Activated CD4-positive, alpha-beta T cell treated with anti-CD3 and anti-CD28 coated beads, Interleukin-2, amount 10 ng/mL, durations not matched to agents 24 days and 14 days (primary cell): ENCODE data around the gene RTF1. TPM values are rescaled to one million over a fixed set of nuclear protein-coding genes. Genes with fewer than 3 reads are reported as not detected.
A peak's percentile ranks its signal among the peaks of the same experiment; 100 is the strongest.
"Not testable (repeated sequence)": the region's sequence is repeated elsewhere in the genome, so short reads cannot be mapped to it uniquely, and the experiment has no call there.

ENCODE experiments used
- DNase-seq: peaks from one replicate; pipeline ENCODE4 v3.0.0; 2022
- H3K27ac Mint-ChIP-seq: one replicate; pipeline ENCODE4 v1.8.0; 2022; ENCODE audit warnings: mild to moderate bottlenecking, mixed read lengths
- H3K27me3 Mint-ChIP-seq: one replicate; pipeline ENCODE4 v1.8.0; 2022; ENCODE audit warnings: mixed read lengths
- H3K36me3 Mint-ChIP-seq: one replicate; pipeline ENCODE4 v1.8.0; 2022; ENCODE audit warnings: low read depth, mild to moderate bottlenecking, mixed read lengths
- H3K4me1 Mint-ChIP-seq: one replicate; pipeline ENCODE4 v1.8.0; 2021; ENCODE audit warnings: mixed read lengths
- H3K4me3 Mint-ChIP-seq: one replicate; pipeline ENCODE4 v1.8.0; 2022; ENCODE audit warnings: mild to moderate bottlenecking, moderate library complexity, mixed read lengths
- H3K9me3 Mint-ChIP-seq: one replicate; pipeline ENCODE4 v1.8.0; 2021; ENCODE audit warnings: mixed read lengths
- intact Hi-C: fragments of 100-400 bp; cut with micrococcal nuclease; formaldehyde crosslinking; loops from one replicate; pipeline ENCODE4 v1.15.1; 2023
- total RNA-seq: library from RNA; stranded (reverse); gene quantifications from 2 replicates; pipeline ENCODE4 v1.2.3, GENCODE V29; 2022

Gene RTF1
- 36.6 and 38.1 TPM in 2 replicates for total RNA-seq

DNA sequence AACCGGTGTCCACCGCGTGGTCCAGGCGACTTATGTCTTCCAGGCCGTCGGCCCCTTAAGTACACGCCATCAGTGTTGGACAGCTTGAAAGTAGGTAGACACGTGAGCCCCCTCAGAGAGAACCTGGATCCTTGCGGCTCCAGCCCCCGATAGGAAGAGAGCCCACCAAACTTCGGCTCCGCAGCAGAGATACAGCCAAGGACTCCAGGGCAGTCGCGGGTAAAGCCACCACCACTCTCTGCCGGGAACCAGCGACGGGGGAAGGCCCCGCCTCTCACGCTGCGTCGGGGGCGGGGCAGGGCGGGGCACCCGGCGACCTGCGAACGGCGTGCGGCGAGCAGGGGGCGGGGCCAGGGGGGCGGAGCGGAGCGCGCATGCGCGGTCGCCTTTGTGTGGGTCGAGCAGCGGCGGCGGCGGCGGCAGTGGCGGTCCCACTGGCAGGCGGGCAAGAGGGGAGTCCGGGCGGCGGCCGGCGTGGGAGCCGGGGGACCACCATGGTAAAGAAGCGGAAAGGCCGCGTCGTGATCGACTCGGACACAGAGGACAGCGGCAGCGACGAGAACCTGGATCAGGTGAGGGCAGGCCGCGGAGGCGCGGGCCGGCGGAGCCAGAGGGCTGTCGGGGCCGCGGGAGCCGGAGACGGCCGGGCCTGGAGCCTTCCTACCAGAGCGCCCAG, at the start of gene RTF1:
RTF1 (plus strand) TSS at position 354 of the 676 bp plus-strand sequence; CDS start at position 375, 21 bp downstream.
- intact Hi-C loops: loop anchor here (1.0 to 2.0 kb wide), 3 partner anchors 14 to 186 kb away; partner anchors contain the start of genes CHP1, NDUFAF1, NUSAP1 and OIP5
- Mint-ChIP-seq H3K36me3 (peaks cover 13% of the 10 kb centered on the region), H3K4me1 (peaks cover 37% of the 10 kb centered on the region), H3K4me3 (peak within 1 kb of the TSS; percentile 100), H3K9me3 (no peaks in the 10 kb centered on the region), H3K27ac (peak within 1 kb of the TSS; percentile 97), H3K27me3 (no peaks in the 10 kb centered on the region)
- DNase-seq: peak; percentile 100

DNA sequence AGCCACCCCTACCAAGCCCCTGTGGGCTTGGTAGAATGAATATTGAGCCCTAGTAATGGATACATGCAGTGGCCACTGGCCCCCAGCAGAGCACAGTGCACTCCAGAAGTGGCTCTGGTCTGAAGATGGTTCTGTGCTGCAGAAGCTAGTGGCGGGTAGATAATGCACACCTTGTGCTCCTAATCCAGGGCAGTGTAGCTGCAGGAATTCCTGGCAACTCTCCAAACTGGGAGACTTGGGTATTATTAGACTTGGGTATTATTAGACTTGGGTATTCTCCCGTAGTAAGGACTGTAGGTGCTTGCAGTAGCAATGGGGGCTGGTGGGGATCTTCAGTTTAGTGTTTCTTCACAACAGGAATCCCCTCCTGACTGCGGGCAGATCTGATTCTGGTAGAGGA, 49.5 kb upstream of the RTF1 start:
- Mint-ChIP-seq H3K4me1 (peaks cover 3% of the 10 kb centered on the region), H3K27me3 (no peaks in the 10 kb centered on the region), H3K9me3 (no peaks in the 10 kb centered on the region), H3K36me3 (peaks cover 59% of the 10 kb centered on the region), H3K4me3 (no peak overlapping the region), H3K27ac (no peak overlapping the region)
- intact Hi-C loops: no loop called here
- no peak for DNase-seq

DNA sequence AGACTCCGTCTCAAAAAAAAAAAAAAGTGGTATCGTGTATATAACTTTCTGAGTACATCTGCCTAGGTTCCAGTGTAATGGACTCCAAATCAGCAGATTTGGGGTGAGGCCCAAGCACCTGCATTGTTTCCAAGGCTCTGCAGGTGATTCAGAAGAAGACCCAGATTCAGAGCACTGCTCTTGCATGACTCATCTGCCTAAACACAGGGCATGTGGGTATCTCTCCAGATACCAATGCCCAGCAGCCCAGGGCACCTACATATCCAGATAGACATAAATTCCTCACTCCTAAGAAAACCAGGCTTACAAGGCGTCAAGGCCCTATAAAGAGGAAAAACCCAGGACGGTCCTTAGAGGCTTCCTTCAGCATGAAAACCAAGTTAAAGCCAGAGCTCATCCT, 38.9 kb upstream of the RTF1 start:
- intact Hi-C loops: no loop called here
- peaks cover 2% of the 10 kb centered on the region for H3K4me1 Mint-ChIP-seq

DNA sequence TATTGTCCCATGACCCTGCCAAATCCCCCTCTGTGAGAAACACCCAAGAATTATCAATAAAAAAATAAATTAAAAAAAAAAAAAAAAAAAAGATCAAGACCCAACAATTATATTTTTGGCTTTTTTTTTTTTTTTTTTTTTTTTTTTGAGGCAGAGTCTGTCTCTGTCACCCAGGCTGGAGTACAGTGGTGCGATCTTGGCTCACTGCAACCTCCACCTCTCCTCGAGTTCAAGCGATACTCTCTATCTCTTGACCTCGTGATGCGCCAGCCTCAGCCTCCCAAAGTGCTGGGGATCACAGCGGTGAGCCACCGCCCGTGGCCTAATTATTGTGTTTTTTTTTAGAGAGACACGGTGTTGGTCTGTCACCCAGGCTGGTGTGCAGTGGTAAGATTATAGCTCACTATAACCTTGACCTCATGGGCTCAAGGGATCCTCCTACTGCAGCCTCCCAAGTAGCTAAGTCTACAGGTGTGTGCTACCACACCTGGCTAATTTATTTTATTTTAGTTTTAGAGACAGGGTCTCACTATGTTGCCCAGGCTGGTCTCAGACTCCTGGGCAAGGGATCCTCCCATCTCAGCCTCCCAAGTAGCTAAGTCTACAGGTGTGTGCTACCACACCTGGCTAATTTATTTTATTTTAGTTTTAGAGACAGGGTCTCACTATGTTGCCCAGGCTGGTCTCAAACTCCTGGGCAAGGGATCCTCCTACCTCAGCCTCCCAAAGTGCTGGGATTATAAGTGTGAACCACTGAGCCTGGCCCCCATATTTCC, 32.7 kb upstream of the RTF1 start:
- intact Hi-C loops, H3K4me1 Mint-ChIP-seq: not testable (repeated sequence)
- peaks cover 38% of the 10 kb centered on the region for H3K36me3 Mint-ChIP-seq

More for the DNA sequence above, 38.9 kb upstream of the RTF1 start:
- Mint-ChIP-seq H3K27me3 (no peaks in the 10 kb centered on the region), H3K9me3 (no peaks in the 10 kb centered on the region), H3K4me3 (no peak overlapping the region), H3K36me3 (peaks cover 51% of the 10 kb centered on the region), H3K27ac (peak overlapping the region; percentile 42)
- DNase-seq: no peak

DNA sequence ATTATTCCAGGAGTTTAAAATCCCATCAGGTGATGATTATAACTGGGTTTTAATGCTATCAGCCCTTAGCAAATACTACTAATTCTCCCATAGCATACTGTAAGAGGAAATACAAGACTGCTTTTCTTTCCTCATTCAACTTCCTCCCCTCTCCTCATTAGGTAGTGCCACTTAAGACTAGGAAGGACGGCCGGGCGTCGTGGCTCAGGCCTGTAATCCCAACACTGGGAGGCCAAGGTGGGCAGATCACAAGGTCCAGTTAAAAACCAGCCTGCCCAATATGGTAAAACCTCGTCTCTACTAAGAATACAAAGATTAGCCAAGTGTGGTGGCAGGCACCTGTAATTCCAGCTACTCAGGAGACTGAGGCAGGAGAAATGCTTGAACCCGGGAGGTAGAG, 29.2 kb upstream of the RTF1 start:
- H3K27me3 Mint-ChIP-seq: no peaks in the 10 kb centered on the region
- DNase-seq: no peak
- intact Hi-C loops: no loop called here
- no peak overlapping the region for H3K4me3 Mint-ChIP-seq
- H3K36me3 Mint-ChIP-seq: peaks cover 24% of the 10 kb centered on the region
- H3K9me3 Mint-ChIP-seq: no peaks in the 10 kb centered on the region
- H3K4me1 Mint-ChIP-seq: peaks cover 5% of the 10 kb centered on the region
- no peak overlapping the region for H3K27ac Mint-ChIP-seq

More for the DNA sequence above, 32.7 kb upstream of the RTF1 start:
- not testable (repeated sequence) for H3K27ac Mint-ChIP-seq, H3K4me3 Mint-ChIP-seq, DNase-seq, H3K9me3 Mint-ChIP-seq, H3K27me3 Mint-ChIP-seq

DNA sequence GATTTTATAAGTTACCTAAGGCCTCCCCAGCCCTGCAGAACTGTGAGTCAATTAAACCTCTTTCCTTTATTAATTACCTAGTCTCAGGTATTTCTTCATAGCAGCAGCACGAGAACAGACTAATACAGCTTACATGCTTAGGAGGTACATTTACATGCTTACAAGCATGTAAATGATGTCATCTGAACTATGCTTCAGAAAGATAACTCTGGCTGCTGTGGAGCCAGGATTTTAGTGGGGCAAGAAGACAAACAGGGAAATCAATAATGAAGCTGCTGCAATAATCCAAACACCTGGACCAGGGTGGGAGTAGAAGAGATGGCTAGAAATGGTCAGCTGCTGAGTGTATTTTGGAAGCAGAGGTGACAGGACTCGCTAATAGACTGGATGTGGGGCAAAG, 24.2 kb upstream of the RTF1 start:
- H3K36me3 Mint-ChIP-seq: peaks cover 34% of the 10 kb centered on the region
- peaks cover 19% of the 10 kb centered on the region for H3K4me1 Mint-ChIP-seq
- intact Hi-C loops: no loop called here
- no peak for DNase-seq
- H3K4me3 Mint-ChIP-seq: no peak overlapping the region
- H3K9me3 Mint-ChIP-seq: no peaks in the 10 kb centered on the region
- H3K27ac Mint-ChIP-seq: no peak overlapping the region
- no peaks in the 10 kb centered on the region for H3K27me3 Mint-ChIP-seq

DNA sequence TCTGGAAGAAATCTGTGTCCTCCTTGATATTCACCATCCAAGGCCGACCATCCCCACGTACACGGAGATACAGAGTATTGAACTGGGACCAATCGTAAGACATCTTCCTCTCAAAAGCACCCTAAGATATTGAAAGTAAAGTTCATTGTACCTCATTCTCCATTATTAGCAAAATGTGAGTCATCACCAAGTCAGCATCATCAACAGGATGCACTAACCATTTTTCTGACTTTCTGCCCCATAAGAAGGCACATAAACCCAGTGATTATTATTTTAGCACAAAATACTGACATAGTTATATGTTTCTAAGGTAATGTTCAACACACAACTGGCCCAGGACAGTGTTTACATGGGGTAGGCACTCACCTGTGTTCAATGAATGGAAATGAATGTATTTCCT, 22.0 kb upstream of the RTF1 start:
- Mint-ChIP-seq H3K36me3 (peaks cover 27% of the 10 kb centered on the region), H3K9me3 (no peaks in the 10 kb centered on the region), H3K27me3 (no peaks in the 10 kb centered on the region), H3K4me1 (peaks cover 19% of the 10 kb centered on the region), H3K27ac (peak overlapping the region; percentile 70), H3K4me3 (no peak overlapping the region)
- no peak for DNase-seq
- intact Hi-C loops: no loop called here

DNA sequence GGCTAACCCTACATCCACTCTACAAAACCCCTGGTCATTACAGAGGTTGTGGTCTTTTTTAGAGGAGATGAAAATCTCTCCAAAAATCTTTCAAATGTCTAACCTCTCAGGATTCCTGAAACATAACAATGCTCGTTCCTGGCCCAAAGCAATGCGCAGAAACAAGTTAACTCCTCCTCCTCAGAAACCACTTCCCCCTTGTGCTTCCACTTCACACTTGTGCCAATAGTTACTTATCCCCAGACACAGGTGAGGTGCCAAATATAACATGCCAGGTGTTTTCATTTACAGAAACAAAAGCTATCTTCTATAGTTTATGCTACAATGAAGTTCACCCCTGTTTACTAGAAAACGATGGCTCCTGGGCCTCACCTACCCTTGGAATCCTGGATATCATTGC, 20.8 kb upstream of the RTF1 start:
- H3K27me3 Mint-ChIP-seq: no peaks in the 10 kb centered on the region
- no peak for DNase-seq
- intact Hi-C loops: no loop called here
- H3K27ac Mint-ChIP-seq: no peak overlapping the region
- H3K9me3 Mint-ChIP-seq: no peaks in the 10 kb centered on the region
- H3K4me1 Mint-ChIP-seq: peaks cover 21% of the 10 kb centered on the region
- H3K36me3 Mint-ChIP-seq: peaks cover 27% of the 10 kb centered on the region
- no peak overlapping the region for H3K4me3 Mint-ChIP-seq

GRCh38 chr15:41401904-41402267, 15.0 kb upstream of the RTF1 start:
- Mint-ChIP-seq H3K4me1 (peaks cover 12% of the 10 kb centered on the region), H3K27ac (peak overlapping the region; percentile 94), H3K27me3 (no peaks in the 10 kb centered on the region), H3K4me3 (peak overlapping the region; percentile 93), H3K36me3 (peaks cover 2% of the 10 kb centered on the region), H3K9me3 (no peaks in the 10 kb centered on the region)
- intact Hi-C loops: loop anchor here (1.0 to 5.0 kb wide), 3 partner anchors 15 to 285 kb away; partner anchors contain the start of genes INO80, RPAP1 and RTF1
- no peak for DNase-seq

GRCh38 chr15:41407341-41407740, 9.6 kb upstream of the RTF1 start:
- no peak overlapping the region for H3K4me3 Mint-ChIP-seq
- peaks cover under 1% of the 10 kb centered on the region for H3K36me3 Mint-ChIP-seq
- H3K27ac Mint-ChIP-seq: no peak overlapping the region
- H3K9me3 Mint-ChIP-seq: no peaks in the 10 kb centered on the region
- DNase-seq: no peak
- H3K27me3 Mint-ChIP-seq: no peaks in the 10 kb centered on the region
- intact Hi-C loops: no loop called here
- H3K4me1 Mint-ChIP-seq: peaks cover 10% of the 10 kb centered on the region

DNA sequence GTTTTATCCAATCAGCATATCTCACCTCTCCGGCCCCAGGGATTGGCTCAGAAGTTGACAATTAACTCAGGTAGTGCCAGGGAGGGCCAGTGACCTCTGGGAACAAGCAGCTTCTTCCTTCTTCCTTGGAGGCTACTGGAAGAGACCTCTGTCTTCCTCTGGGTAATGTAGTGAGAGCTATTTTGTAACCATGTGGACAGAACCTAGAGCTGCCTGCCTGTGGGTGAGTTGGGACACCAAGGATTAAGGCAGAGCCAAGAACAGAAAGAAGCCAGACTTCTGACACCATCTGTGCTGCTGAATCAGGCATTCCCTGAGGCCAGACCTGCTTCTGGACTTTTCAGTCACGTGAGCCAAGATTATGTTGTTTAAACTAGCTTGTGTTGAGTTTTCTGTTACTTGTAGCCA, 8.7 kb upstream of the RTF1 start:
- Mint-ChIP-seq H3K27me3 (no peaks in the 10 kb centered on the region), H3K4me1 (peaks cover 6% of the 10 kb centered on the region), H3K4me3 (no peak overlapping the region), H3K27ac (no peak overlapping the region), H3K36me3 (no peaks in the 10 kb centered on the region), H3K9me3 (no peaks in the 10 kb centered on the region)
- intact Hi-C loops: no loop called here
- DNase-seq: no peak

- peaks cover 9% of the 10 kb centered on the region for H3K4me1 Mint-ChIP-seq
- intact Hi-C loops: no loop called here
- H3K27me3 Mint-ChIP-seq: no peaks in the 10 kb centered on the region
- DNase-seq: no peak
- H3K27ac Mint-ChIP-seq: no peak overlapping the region
- no peaks in the 10 kb centered on the region for H3K9me3 Mint-ChIP-seq
- peaks cover 2% of the 10 kb centered on the region for H3K36me3 Mint-ChIP-seq
- H3K4me3 Mint-ChIP-seq: no peak overlapping the region
These were observed 5.9 kb upstream of the RTF1 start for GRCh38 chr15:41411031-41411430.

- intact Hi-C loops: no loop called here
- no peak for DNase-seq
- Mint-ChIP-seq H3K9me3 (no peaks in the 10 kb centered on the region), H3K4me3 (no peak overlapping the region), H3K36me3 (peaks cover 6% of the 10 kb centered on the region), H3K27ac (no peak overlapping the region), H3K4me1 (peaks cover 12% of the 10 kb centered on the region), H3K27me3 (no peaks in the 10 kb centered on the region)
These were observed 5.5 kb upstream of the RTF1 start for GRCh38 chr15:41411441-41411840.

- Mint-ChIP-seq H3K27ac (peak overlapping the region; percentile 97), H3K4me1 (peaks cover 37% of the 10 kb centered on the region), H3K9me3 (no peaks in the 10 kb centered on the region), H3K27me3 (no peaks in the 10 kb centered on the region), H3K36me3 (peaks cover 13% of the 10 kb centered on the region), H3K4me3 (peak overlapping the region; percentile 100)
- DNase-seq: peak; percentile 62
- intact Hi-C loops: loop anchor here (2.0 kb wide), 1 partner anchor 13 kb away; the partner anchor contains the start of gene NDUFAF1
These were observed 660 bp upstream of the RTF1 start for GRCh38 chr15:41416128-41416741.
